H1 (cell line): ENCODE results near the gene IFNG. TPM values are rescaled to one million over a fixed set of nuclear protein-coding genes. Genes with fewer than 3 reads are reported as not detected.

Experiments used
- CTCF ChIA-PET: fragments of 300-600 bp; sonication (Branson Sonifier 250); formaldehyde crosslinking; loops from one replicate; lab custom pipeline; 2021; ENCODE audit not compliant: partially characterized antibody; lab: Charles Lee
- POLR2A ChIA-PET: fragments of 300-600 bp; sonication (Branson Sonifier 250); formaldehyde crosslinking; loops from one replicate; lab custom pipeline; 2021; ENCODE audit warnings: inconsistent platforms; ENCODE audit not compliant: partially characterized antibody; lab: Charles Lee
- DNase-seq, 2 experiments: peaks; one replicate each; pipeline versions ENCODE4 v3.0.0 to v3.0.0-alpha.2; 2010 to 2022; ENCODE audit warnings: low spot score in 2 of 2, low read depth in 1 of 2, mixed read lengths in 1 of 2
- FAIRE-seq: peaks from 2 replicates; lab custom pipeline; 2011; peaks lifted over from hg19 to GRCh38; lab: Jason Lieb, UNC
- H2AFZ ChIP-seq: 2 replicates; pipeline ENCODE4 v1.8.1; 2012; ENCODE audit warnings: low read length, inconsistent platforms
- H2AK5ac ChIP-seq: 2 replicates; pipeline ENCODE4 v1.6.1; 2013; ENCODE audit warnings: low read depth, low read length
- H2BK120ac ChIP-seq: replicated peaks from 2 replicates; pipeline ENCODE3; 2013; ENCODE audit warnings: low read depth, low read length, inconsistent platforms
- H2BK12ac ChIP-seq: 2 replicates; pipeline ENCODE4 v1.6.1; 2013; ENCODE audit warnings: low read depth, low read length
- H2BK15ac ChIP-seq: 2 replicates; pipeline ENCODE4 v1.6.1; 2013; ENCODE audit warnings: low read length
- H2BK20ac ChIP-seq: 2 replicates; pipeline ENCODE4 v1.6.1; 2013; ENCODE audit warnings: low read length
- H2BK5ac ChIP-seq: 2 replicates; pipeline ENCODE4 v1.6.1; 2013; ENCODE audit warnings: low read depth, low read length
- H3K14ac ChIP-seq: 2 replicates; pipeline ENCODE4 v1.6.1; 2013; ENCODE audit warnings: inconsistent platforms; ENCODE audit not compliant: insufficient read length
- H3K18ac ChIP-seq: 2 replicates; pipeline ENCODE4 v1.6.1; 2013; ENCODE audit warnings: low read length; ENCODE audit errors: extremely low read depth
- H3K23ac ChIP-seq: 2 replicates; pipeline ENCODE4 v1.6.1; 2013; ENCODE audit warnings: inconsistent platforms; ENCODE audit not compliant: insufficient read length
- H3K23me2 ChIP-seq: 2 replicates; pipeline ENCODE4 v1.6.1; 2013; ENCODE audit warnings: low read depth, low read length
- H3K27ac ChIP-seq: 2 replicates; pipeline ENCODE4 v1.6.1; 2011; ENCODE audit warnings: low read depth, low read length, inconsistent platforms
- H3K27me3 ChIP-seq, 4 experiments: replicated peaks in 1 of 4; 1 replicate in 1 of 4; 2 replicates in 3 of 4; pipeline versions ENCODE4 v1.6.1 to v1.8.1; 2011 to 2013; ENCODE audit warnings: low read length in 3 of 4, mild to moderate bottlenecking in 3 of 4, inconsistent platforms in 2 of 4, mixed read lengths in 2 of 4, moderate library complexity in 1 of 4; ENCODE audit not compliant: control insufficient read depth in 3 of 4, insufficient read depth in 3 of 4; ENCODE audit errors: extremely low read depth in 1 of 4
- H3K36me3 ChIP-seq, 4 experiments: 2 replicates each; pipeline versions ENCODE4 v1.6.1 to v1.8.1; 2011 to 2013; ENCODE audit warnings: mild to moderate bottlenecking in 4 of 4, low read length in 3 of 4, moderate library complexity in 2 of 4, control low read depth in 1 of 4, inconsistent platforms in 1 of 4; ENCODE audit not compliant: insufficient read depth in 4 of 4, control insufficient read depth in 2 of 4
- H3K4ac ChIP-seq: replicated peaks from 2 replicates; pipeline ENCODE3; 2013; ENCODE audit warnings: low read length, low read depth, mixed read lengths, inconsistent platforms; ENCODE audit not compliant: insufficient read length
- H3K4me1 ChIP-seq, 4 experiments: replicated peaks in 1 of 4; 1 replicate in 1 of 4; 2 replicates in 3 of 4; pipeline versions ENCODE4 v1.6.1 to v1.8.1; 2011 to 2013; ENCODE audit warnings: low read length in 3 of 4, inconsistent platforms in 2 of 4, mixed read lengths in 1 of 4; ENCODE audit not compliant: insufficient read depth in 4 of 4, control insufficient read depth in 3 of 4
- H3K4me2 ChIP-seq, 2 experiments: 2 replicates each; pipeline versions ENCODE4 v1.6.1 to v1.8.1; 2011 to 2013; ENCODE audit warnings: low read depth in 2 of 2, low read length in 2 of 2, control low read depth in 1 of 2, inconsistent platforms in 1 of 2, mild to moderate bottlenecking in 1 of 2; ENCODE audit not compliant: insufficient read depth in 1 of 2
- H3K4me3 ChIP-seq, 4 experiments: fragments of 200-600, 300-600 bp in 1 of 4; sonication (generic), shearing (Covaris generic), sonication (Bioruptor Twin) in 1 of 4; 2 replicates each; pipeline versions ENCODE4 v1.5.1 to v1.8.1; 2011 to 2016; ENCODE audit warnings: low read length in 4 of 4, low read depth in 3 of 4, control low read depth in 2 of 4, inconsistent platforms in 2 of 4, mild to moderate bottlenecking in 2 of 4, mixed read lengths in 1 of 4, moderate library complexity in 1 of 4; ENCODE audit not compliant: insufficient read depth in 2 of 4; ENCODE audit errors: extremely low read depth in 1 of 4
- H3K56ac ChIP-seq: replicated peaks from 2 replicates; pipeline ENCODE3; 2013; ENCODE audit warnings: low read depth, mild to moderate bottlenecking, mixed read lengths, low read length, inconsistent platforms; ENCODE audit not compliant: insufficient read length
- H3K79me1 ChIP-seq: 2 replicates; pipeline ENCODE4 v1.6.1; 2013; ENCODE audit warnings: low read depth, low read length, control low read depth
- H3K79me2 ChIP-seq, 2 experiments: 2 replicates each; pipeline versions ENCODE4 v1.6.1 to v1.8.1; 2012 to 2013; ENCODE audit warnings: low read length in 2 of 2, mild to moderate bottlenecking in 2 of 2, inconsistent platforms in 1 of 2; ENCODE audit not compliant: insufficient read depth in 2 of 2, control insufficient read depth in 1 of 2
- H3K9ac ChIP-seq, 4 experiments: replicated peaks in 1 of 4; 1 replicate in 1 of 4; 2 replicates in 3 of 4; pipeline versions ENCODE4 v1.6.1 to v1.8.1; 2011 to 2013; ENCODE audit warnings: low read depth in 3 of 4, low read length in 3 of 4, control low read depth in 2 of 4, mild to moderate bottlenecking in 2 of 4, moderate library complexity in 2 of 4, inconsistent platforms in 1 of 4; ENCODE audit errors: extremely low read depth in 1 of 4
- H3K9me3 ChIP-seq, 2 experiments: 2 replicates each; pipeline versions ENCODE4 v1.6.1 to v1.8.1; 2012 to 2013; ENCODE audit warnings: mild to moderate bottlenecking in 2 of 2, moderate library complexity in 2 of 2, control low read depth in 1 of 2, inconsistent platforms in 1 of 2, low read depth in 1 of 2, low read length in 1 of 2, mixed read lengths in 1 of 2; ENCODE audit not compliant: insufficient read depth in 2 of 2
- H4K20me1 ChIP-seq, 2 experiments: replicated peaks in 1 of 2; 2 replicates each; pipeline versions ENCODE3 to v1.8.1; 2011 to 2013; ENCODE audit warnings: inconsistent platforms in 2 of 2, low read length in 2 of 2, mild to moderate bottlenecking in 1 of 2; ENCODE audit not compliant: insufficient read depth in 2 of 2, control insufficient read depth in 1 of 2
- H4K5ac ChIP-seq: 2 replicates; pipeline ENCODE4 v1.6.1; 2013; ENCODE audit warnings: low read length, low read depth, mixed read lengths, inconsistent platforms; ENCODE audit not compliant: insufficient read length
- H4K8ac ChIP-seq: 2 replicates; pipeline ENCODE4 v1.8.0; 2013; ENCODE audit warnings: mild to moderate bottlenecking, moderate library complexity, low read length, inconsistent platforms; ENCODE audit not compliant: insufficient read depth; ENCODE audit errors: extremely low read depth
- H4K91ac ChIP-seq: replicated peaks from 2 replicates; pipeline ENCODE3; 2013; ENCODE audit warnings: low read length, mixed read lengths, inconsistent platforms; ENCODE audit not compliant: insufficient read length
- EZH2 ChIP-seq: fragments of 200-600 bp; sonication (generic); IDR thresholded peaks from 2 replicates; pipeline ENCODE4 v1.7.1; 2012; ENCODE audit warnings: low read depth, mild to moderate bottlenecking, moderate library complexity, low read length, inconsistent platforms; ENCODE audit not compliant: severe bottlenecking
- FOSL1 ChIP-seq: IDR thresholded peaks from 2 replicates; pipeline ENCODE4 v1.6.1; 2011; ENCODE audit warnings: mild to moderate bottlenecking, low read depth, low read length, moderate library complexity; ENCODE audit not compliant: insufficient read depth
- RBBP5 ChIP-seq: IDR thresholded peaks from 2 replicates; pipeline ENCODE4 v1.7.1; 2012; ENCODE audit warnings: low read depth, mild to moderate bottlenecking, inconsistent platforms, low read length, moderate library complexity, borderline replicate concordance
- RXRA ChIP-seq: IDR thresholded peaks from 2 replicates; pipeline ENCODE4 v1.6.1; 2011; ENCODE audit warnings: low read depth, mild to moderate bottlenecking, low read length, moderate library complexity; ENCODE audit not compliant: insufficient read depth
- SAP30 ChIP-seq: fragments of 300-600 bp; sonication (generic); IDR thresholded peaks from 2 replicates; pipeline ENCODE4 v1.7.1; 2012; ENCODE audit warnings: low read length, moderate library complexity, mild to moderate bottlenecking, inconsistent platforms; ENCODE audit not compliant: insufficient read depth, insufficient replicate concordance
- WGBS, 2 experiments: shearing (Covaris generic) in 1 of 2; methylation state at CpG; one replicate each; pipeline versions ENCODE4 v1.1.6 to v1.1.7; 2013 to 2015; ENCODE audit warnings: low lambda C conversion rate in 2 of 2, mixed read lengths in 2 of 2, inconsistent platforms in 1 of 2, low coverage in 1 of 2, missing lambda C conversion rate in 1 of 2; ENCODE audit not compliant: insufficient replicate concordance in 2 of 2, insufficient coverage in 1 of 2, insufficient read length in 1 of 2; ENCODE audit errors: extremely low coverage in 1 of 2, missing lambda C conversion rate in 1 of 2; 5-methylcytosine and 5-hydroxymethylcytosine counted together
- polyA plus RNA-seq, 7 experiments: library from polyadenylated mRNA; depleted of rRNA in 3 of 7; stranded (reverse) in 5 of 7; unstranded in 2 of 7; fragments of >200 nt in 5 of 7; fragments of 200-250 nt in 2 of 7; gene quantifications; 1 replicate in 5 of 7; 2 replicates in 1 of 7; 4 replicates in 1 of 7; pipeline versions ENCODE4 v1.2.1 to v1.2.3, GENCODE V29; 2011 to 2013; ENCODE audit warnings: missing spikeins in 2 of 7, mixed read lengths in 2 of 7
- total RNA-seq: library from RNA; stranded (reverse); fragmentation: NEBNext Ultra II Directional; extraction: Animal tissue kit (Norgen Biotek cat#: 25700); gene quantifications from 2 replicates; pipeline ENCODE4 v1.2.1, GENCODE V29; 2021

The IFNG gene
- total and polyA plus RNA-seq, 2 of the 8 experiments (the other 6 are each of a cell fraction or from before 2014, with no cell fraction given) = not detected

DNA sequence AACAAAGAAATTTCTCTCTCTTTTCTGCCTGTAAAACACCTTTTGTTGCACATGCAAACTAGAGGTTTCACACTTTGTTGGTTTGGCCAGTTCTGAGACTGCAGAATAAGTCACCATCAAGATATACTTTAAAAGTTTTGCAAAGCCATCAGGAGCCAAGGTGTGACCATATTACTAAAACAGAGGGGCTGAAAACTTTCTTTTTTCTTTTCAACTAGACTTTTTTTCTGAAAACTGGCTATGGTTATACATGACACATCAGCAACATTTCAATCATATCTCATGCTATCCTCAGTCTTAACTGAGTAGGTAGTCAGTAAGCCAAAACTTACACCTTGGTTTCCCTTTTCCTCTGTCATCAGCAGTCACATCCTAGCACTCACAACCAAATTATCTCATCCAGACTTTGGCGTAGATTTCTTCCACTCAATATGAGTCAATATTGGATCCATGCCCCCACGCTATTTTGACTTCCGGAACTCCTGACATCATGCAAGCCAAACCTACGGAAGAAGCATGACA lies 4.1 kb upstream of the IFNG start:
- Histone ChIP-seq H4K91ac (no peak overlapping the region), H2BK20ac (no peak overlapping the region), H2AFZ (no peak overlapping the region), H3K4me1 (no peaks in the 10 kb centered on the region), H3K9ac (no peak overlapping the region), H3K56ac (no peak overlapping the region), H3K4me3 (no peak overlapping the region), H4K5ac (no peak overlapping the region), H2BK15ac (no peak overlapping the region), H2BK120ac (no peak overlapping the region), H3K23me2 (no peaks in the 10 kb centered on the region), H2BK12ac (no peak overlapping the region), H3K14ac (no peak overlapping the region), H3K27ac (no peak overlapping the region), H3K79me2 (no peaks in the 10 kb centered on the region), H4K8ac (no peak overlapping the region), H2BK5ac (no peak overlapping the region), H3K4me2 (no peak overlapping the region), H3K27me3 (no peaks in the 10 kb centered on the region), H3K36me3 (no peaks in the 10 kb centered on the region), H3K18ac (no peak overlapping the region), H2AK5ac (no peak overlapping the region), H3K23ac (no peak overlapping the region), H4K20me1 (no peaks in the 10 kb centered on the region), H3K4ac (no peak overlapping the region), H3K79me1 (no peaks in the 10 kb centered on the region), H3K9me3 (no peaks in the 10 kb centered on the region)
- 94% methylated on average over 4 of the region's 4 CpGs; no CpG with 5 or more reads in 1 of the 2 experiments for WGBS, 2 experiments
- FAIRE-seq = no peak
- POLR2A ChIA-PET = no interaction called here
- no peak for DNase-seq
- CTCF ChIA-PET = no interaction called here
- TF ChIP-seq FOSL1 (no peak), RXRA (no peak), RBBP5 (no peak), SAP30 (no peak), EZH2 (no peak)
